ENCODE measurements around the gene MSH3. TPM values are rescaled to one million over a fixed set of nuclear protein-coding genes. Genes with fewer than 3 reads are reported as not detected.

The MSH3 gene
- total RNA-seq, 3 donors from 2014 or later (not counting 1 experiment from before 2014, with no cell fraction given) = 11.6 to 17.1 (median 15.5) TPM

GRCh38 chr5:80672140-80672736 is 17.8 kb downstream of the MSH3 start:
- Histone ChIP-seq H3K4me1 (ENCODE audit: control insufficient read depth, insufficient read depth, low read length) (peaks cover 3% of the 10 kb centered on the region), H3K27me3 (ENCODE audit: control insufficient read depth, insufficient read depth, low read length) (no peaks in the 10 kb centered on the region), H3K4me3 (ENCODE audit: low read length) (no peak overlapping the region), H3K36me3 (ENCODE audit: control insufficient read depth, insufficient read depth, low read length) (peaks cover 41% of the 10 kb centered on the region), H3K27ac (ENCODE audit: low read length) (no peak overlapping the region), H3K9me3 (ENCODE audit: control insufficient read depth, insufficient read depth, low read length) (no peaks in the 10 kb centered on the region)
- Mint-ChIP-seq H3K36me3 (peaks cover 6% of the 10 kb centered on the region), H3K27ac (no peak overlapping the region), H3K27me3 (ENCODE audit: low read depth in 2 of 2) (no peaks in the 10 kb centered on the region), H3K4me3 (no peak overlapping the region), H3K4me1 (no peaks in the 10 kb centered on the region), H3K9me3 (no peaks in the 10 kb centered on the region)
- peak; percentile 92 for TF ChIP-seq CTCF (IDR thresholded peaks at IDR 0.05)
- 35% methylated on average over 4 of the region's 7 CpGs for WGBS (ENCODE audit: insufficient coverage)
- intact Hi-C loops (cut with micrococcal nuclease) = loop anchor here (1.0 to 5.0 kb wide), 2 partner anchors 190 to 581 kb away; no protein-coding TSS in a partner anchor
- ATAC-seq (peak; percentile 71 to 90 (median 84)), DNase-seq (peak; percentile 51 to 80)

- Histone ChIP-seq H3K4me1 (ENCODE audit: control insufficient read depth, insufficient read depth, low read length) (no peaks in the 10 kb centered on the region), H3K36me3 (ENCODE audit: control insufficient read depth, insufficient read depth, low read length) (peaks cover 41% of the 10 kb centered on the region), H3K4me3 (ENCODE audit: low read length) (no peak overlapping the region), H3K27ac (ENCODE audit: low read length) (no peak overlapping the region), H3K27me3 (ENCODE audit: control insufficient read depth, insufficient read depth, low read length) (no peaks in the 10 kb centered on the region), H3K9me3 (ENCODE audit: control insufficient read depth, insufficient read depth, low read length) (no peaks in the 10 kb centered on the region)
- H3K27ac Mint-ChIP-seq = no peak overlapping the region
- ATAC-seq = no peak
- DNase-seq = no peak
- no peak overlapping the region for H3K4me3 Mint-ChIP-seq
- 96% methylated on average over 5 of the region's 6 CpGs for WGBS (ENCODE audit: insufficient coverage)
- H3K36me3 Mint-ChIP-seq = peaks cover 13% of the 10 kb centered on the region
- intact Hi-C loops (cut with micrococcal nuclease) = no loop called here
- no peaks in the 10 kb centered on the region for H3K4me1 Mint-ChIP-seq
- TF ChIP-seq CTCF (IDR thresholded peaks at IDR 0.05) = no peak
- no peaks in the 10 kb centered on the region for H3K27me3 Mint-ChIP-seq (ENCODE audit: low read depth in 2 of 2)
- no peaks in the 10 kb centered on the region for H3K9me3 Mint-ChIP-seq
Measured at GRCh38 chr5:80676706-80677105, 22.3 kb downstream of the MSH3 start.

GRCh38 chr5:80686757-80687156 is 32.3 kb downstream of the MSH3 start:
- no peaks in the 10 kb centered on the region for H3K27me3 ChIP-seq (ENCODE audit: control insufficient read depth, insufficient read depth, low read length)
- H3K36me3 ChIP-seq (ENCODE audit: control insufficient read depth, insufficient read depth, low read length) = peaks cover 3% of the 10 kb centered on the region
- peak overlapping the region in 1 of 2 donors; percentile 1 for H3K27ac Mint-ChIP-seq
- no peaks in the 10 kb centered on the region for H3K36me3 Mint-ChIP-seq
- H3K4me1 Mint-ChIP-seq = peaks cover 17 to 21% of the 10 kb centered on the region in 2 donors
- no peaks in the 10 kb centered on the region for H3K9me3 Mint-ChIP-seq
- H3K4me3 ChIP-seq (ENCODE audit: low read length) = no peak overlapping the region
- DNase-seq = peak in 1 of 2 donors; percentile 52
- H3K27ac ChIP-seq (ENCODE audit: low read length) = no peak overlapping the region
- peak in 1 of 3 donors; percentile 44 for ATAC-seq
- intact Hi-C loops (cut with micrococcal nuclease) = loop anchor here (1.0 to 5.0 kb wide), 4 partner anchors 422 to 611 kb away; no protein-coding TSS in a partner anchor
- H3K4me1 ChIP-seq (ENCODE audit: control insufficient read depth, insufficient read depth, low read length) = no peaks in the 10 kb centered on the region
- peak; percentile 69 for TF ChIP-seq CTCF (IDR thresholded peaks at IDR 0.05)
- H3K9me3 ChIP-seq (ENCODE audit: control insufficient read depth, insufficient read depth, low read length) = no peaks in the 10 kb centered on the region
- H3K4me3 Mint-ChIP-seq = no peak overlapping the region
- no peaks in the 10 kb centered on the region for H3K27me3 Mint-ChIP-seq (ENCODE audit: low read depth in 2 of 2)

Data from natural killer cell (primary cell).